Measurements from ENCODE around the gene NTM.

NTM gene

DNA sequence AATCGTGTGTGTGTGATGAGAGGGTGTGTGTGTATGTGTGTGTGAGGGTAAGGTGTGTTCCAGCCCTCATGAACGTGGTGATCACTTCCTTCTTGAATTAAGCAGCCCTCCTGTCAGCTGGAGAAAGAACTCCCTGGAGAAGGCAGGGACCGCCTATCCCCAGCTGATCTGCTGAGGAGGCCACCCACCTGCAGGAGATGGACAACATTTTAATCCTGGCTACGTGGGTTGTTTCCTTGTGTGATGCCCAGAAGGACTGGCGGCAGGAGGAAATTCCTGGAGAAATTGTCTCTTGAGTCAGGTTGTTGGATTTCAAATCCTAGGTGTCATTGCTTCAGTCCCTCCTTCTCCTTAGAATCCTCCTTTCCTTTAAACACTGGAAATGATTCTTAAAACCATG, 878.8 kb downstream of the NTM start:
- DNase-seq, result no peak

GRCh38 chr11:132251061-132251460, 880.6 kb downstream of the NTM start:
- DNase-seq, result no peak

DNA sequence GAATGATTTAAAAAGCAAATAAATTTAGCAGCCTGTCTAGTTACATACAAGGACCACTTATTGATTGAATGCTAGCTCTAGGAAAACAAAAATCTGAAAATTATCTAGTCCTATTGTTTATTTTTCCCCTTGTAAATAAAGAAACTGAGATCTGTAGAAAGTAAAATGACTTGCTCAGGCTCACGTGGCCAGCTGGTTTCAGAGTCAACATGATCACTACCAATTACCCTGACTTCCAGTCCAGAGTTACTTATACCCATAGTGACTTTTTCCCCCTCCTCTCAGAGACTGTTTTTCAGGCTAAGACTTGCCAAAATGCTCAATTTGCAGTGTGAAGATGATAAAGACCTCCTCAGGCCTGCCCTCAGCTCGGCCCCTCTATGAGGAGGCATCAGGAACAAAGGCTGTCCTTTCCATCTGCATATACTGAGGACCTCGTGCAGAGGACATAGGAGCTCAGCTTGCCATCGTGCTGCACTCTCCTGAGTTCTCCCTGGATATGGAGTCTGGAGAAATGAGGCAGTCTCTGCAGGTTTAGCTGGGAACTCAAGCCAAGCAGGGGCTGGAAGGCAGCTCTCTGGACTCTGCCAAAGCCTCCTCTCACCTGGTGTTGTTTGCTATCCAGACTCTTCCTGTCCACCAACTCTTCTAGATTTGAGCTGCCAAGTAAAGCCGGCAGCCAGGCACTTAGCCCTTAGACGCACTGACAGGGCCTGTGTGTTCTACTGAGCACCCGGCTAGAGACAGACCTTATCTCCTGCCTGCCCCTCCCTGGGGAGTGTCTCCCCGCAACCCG, 883.3 kb downstream of the NTM start:
- no peak for DNase-seq

DNA sequence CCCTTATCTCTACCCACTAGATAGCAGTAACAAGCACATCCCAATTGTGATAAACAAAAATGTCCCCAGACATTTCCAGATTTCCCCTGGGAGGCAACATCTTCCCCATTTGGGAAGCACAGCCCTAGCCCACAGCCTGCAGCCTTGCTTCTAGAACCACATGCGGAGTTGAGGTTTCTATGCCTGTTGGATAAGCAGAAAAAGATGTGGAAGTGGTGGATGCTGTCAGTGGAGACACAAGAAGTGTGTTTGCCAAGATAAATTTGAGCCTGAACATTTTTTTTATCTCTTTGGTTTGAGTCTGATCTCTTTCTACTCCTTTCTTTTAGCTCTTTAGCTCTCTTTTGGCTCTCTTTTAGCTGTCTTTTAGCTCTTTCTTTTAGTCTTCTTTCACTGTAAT, 884.5 kb downstream of the NTM start:
- no peak for DNase-seq

GRCh38 chr11:132256528-132257279, 886.3 kb downstream of the NTM start:
- DNase-seq, result no peak

- DNase-seq, result no peak
Observed at GRCh38 chr11:132257871-132258270, 887.5 kb downstream of the NTM start.

GRCh38 chr11:132258875-132259274, 888.5 kb downstream of the NTM start:
- no peak for DNase-seq

GRCh38 chr11:132260636-132261035, 890.2 kb downstream of the NTM start:
- no peak for DNase-seq

- no peak for DNase-seq
Observed at GRCh38 chr11:132263241-132263640, 892.8 kb downstream of the NTM start.

DNA sequence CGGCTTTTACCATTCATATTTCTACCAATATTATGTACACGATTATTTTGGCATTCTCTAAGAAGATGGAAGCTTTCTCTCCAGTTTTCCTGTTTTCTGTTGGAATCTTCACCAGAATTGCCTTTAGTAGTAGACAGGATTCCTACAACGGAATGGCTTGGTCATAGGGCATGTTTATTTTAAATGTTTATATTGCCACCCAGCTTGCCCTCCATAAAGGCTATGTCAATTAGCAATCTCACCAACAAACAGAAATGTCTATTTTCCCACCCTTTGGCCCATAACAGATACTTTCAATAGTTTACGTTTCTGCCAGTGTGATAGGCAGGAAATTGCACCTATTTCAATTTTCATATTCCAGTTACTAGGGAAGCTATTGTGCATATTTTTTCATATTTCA, 893.5 kb downstream of the NTM start:
- DNase-seq, result no peak

- no peak for DNase-seq
Observed at GRCh38 chr11:132264616-132265015, 894.2 kb downstream of the NTM start.

DNA sequence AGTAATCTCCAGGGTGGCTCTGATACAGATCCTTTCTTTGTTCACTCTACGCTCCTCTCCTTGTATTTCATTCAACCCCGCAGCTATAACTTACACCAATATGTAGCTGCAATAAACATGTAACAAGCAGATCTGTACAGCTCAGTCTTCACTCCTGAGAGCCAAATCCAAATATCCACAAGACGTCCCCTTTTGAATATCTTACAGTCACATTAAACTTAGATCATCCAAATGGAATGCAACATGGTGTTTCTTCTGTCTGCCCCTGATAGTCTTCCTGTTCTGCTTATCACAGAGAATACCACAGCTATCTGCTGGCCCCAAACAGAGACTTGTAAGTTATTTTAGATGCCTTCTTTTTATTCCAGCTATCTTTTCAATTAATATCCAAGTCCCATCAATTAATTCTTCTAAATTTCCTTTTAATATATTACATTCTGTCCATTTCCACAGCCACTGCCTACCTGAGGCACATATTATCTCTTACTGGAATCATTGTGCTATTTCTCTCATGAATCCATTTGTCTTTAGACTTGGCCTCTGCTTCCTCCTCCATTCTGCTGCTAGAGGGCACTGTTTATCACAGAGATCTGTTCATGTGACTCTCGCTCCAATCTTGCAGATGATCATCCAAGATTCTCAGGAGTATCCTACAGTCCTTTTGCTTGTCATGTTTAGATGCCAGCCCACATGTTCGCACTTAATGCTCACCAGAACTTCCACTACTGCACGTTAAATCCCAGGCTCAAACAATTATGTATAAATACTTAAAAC, 908.6 kb downstream of the NTM start:
- DNase-seq, result peak; percentile 9 to 20

DNA sequence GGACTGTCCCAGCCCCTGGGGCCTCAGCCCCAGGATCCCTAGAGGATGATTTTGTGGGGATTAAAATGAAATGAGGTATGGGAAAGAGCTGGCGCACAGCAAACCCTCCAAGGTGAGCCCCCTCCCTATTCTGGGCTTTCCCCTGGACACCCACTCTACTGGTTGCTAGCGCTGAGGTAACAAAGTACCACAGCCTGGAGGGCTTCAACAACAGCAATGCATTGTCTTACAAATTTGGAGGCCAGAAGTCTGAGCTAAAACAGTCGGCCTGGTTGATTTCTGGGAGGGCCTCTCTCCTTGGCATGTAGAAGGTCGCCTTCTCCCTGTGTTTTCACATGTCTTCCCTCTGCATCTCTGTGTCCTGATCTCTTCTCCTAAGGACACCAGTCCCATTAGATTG, 913.6 kb downstream of the NTM start:
- DNase-seq, result no peak

DNA sequence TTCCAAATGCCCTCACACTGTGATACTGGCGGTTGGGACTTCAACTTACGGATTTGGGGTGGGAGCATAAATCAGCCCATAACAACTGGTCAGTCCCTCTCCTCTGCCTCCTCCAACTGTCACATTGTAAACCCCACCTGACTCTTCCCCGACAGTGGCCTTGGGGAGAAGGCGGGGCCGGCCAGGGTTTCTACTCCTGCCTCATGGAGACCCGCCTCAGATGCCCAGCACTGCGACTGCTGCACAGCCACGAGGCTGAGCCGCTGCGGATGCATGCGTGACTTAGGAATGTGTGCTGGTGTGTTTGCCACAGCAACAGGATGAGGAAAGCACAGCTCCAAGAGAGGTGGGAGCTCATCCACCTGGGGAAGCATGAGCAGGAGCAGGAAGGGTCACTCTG, 914.2 kb downstream of the NTM start:
- no peak for DNase-seq

DNA sequence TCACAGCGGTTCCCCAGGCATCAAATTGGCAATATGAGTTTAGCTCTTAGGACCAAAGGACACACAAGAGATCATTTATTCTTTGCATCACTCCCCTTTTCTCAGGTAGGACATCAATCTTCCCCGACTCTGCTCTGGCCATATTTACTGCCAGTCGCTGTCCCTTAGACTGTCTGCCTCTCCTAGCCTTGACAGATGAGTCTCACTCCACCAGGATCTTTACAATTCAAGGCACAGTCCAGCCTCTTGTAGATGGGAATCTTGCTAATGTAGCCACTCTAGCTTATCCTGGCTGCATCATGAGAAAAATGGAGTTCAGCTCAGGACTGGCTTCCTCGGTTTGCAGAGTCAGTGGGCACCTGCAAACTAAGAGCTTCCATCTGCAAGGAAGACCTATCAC, 915.2 kb downstream of the NTM start:
- DNase-seq, result no peak

DNA sequence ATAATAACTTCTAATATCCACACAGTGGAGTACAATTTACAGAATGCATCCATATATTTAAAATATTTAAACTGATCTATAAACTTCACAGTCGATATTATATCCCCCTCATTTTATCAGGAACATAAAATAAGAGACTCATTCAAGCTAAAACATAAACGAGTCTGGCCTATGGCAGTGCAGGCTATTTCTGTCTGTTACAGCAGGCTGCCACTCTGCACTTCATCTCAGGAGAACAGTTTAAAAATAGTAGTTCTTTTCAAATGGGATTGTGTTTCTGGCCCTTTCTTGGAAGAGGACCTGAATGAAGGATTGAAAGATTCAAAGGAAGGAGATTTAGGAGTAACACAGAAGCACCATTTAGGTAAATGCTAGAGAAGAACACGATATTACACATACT, 915.7 kb downstream of the NTM start:
- no peak for DNase-seq

- DNase-seq, result no peak
Observed at GRCh38 chr11:132288036-132288435, 917.6 kb downstream of the NTM start.

GRCh38 chr11:132289590-132290256, 919.3 kb downstream of the NTM start:
- no peak for DNase-seq

- DNase-seq, result no peak
Observed at GRCh38 chr11:132293586-132293985, 923.2 kb downstream of the NTM start.

DNA sequence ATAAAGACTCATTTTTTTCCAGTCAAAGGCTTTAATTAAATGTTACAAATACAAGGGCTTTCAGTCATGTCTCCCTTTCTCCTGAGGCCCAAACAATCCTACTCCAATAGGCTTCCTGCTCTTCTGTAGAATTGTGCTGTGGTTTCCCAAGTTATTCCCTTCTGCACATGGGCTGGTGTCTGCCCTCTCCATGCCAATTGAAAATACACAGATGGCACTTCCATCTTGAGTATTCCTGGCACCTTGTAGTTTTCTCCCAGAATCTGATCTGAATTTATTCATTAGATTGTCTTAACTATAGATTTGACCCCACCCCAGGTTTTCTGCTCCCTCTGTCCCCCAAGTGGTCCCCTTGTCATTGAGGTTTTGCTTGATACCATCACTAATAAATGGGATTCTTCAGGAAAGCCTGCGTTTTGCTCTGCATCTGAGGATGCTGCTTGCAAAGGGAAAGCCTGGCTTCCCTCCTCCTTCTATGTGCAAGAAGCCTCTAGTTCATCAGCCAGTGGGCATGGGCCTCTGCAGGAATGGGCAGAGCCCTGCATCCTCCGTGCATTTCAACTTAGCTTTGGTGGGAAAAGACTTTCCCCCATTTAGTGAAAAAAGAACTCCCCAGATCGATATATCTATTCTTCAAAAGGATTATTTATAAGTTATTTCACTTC, 926.7 kb downstream of the NTM start:
- no peak for DNase-seq

DNA sequence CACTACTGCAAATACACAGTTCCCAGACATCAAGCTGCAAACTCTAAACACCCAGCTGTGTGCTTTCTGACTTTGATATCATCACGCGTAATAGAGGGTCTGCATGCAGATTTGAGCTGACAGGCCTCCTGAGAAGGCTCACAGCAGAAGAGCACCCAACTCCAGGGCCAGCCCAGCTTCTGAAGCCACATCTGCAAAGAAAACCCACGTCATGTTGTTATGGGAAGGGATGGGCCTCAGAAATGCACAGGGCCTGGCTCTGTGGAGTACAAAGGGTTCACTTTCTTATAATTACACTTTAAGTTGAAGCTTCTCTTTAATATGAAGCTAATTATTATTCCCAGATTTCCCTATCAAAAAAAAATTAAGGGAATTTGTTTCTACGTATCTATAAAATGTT, 927.9 kb downstream of the NTM start:
- DNase-seq, result no peak

- DNase-seq, result peak in 1 of 2 experiments; percentile 2
Observed at GRCh38 chr11:132300283-132300682, 929.9 kb downstream of the NTM start.

DNA sequence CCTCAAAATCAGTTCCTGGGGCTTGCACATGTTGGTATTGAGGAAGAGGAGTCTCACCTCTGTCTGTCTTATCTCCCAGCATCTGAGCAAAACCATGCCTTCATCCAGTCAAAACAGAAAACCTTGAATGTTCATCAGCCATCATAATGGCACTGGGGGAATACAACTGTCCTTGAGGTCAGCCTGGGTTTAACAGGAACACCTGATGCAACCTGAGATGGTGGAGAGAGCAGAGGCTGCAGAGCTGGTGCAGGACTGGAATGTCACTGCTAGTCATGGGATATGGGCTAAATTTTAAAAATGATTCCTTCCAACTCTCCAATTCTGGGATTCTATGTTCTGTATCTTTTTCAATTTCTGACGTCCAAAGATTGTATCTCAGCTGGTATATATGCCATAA, 931.0 kb downstream of the NTM start:
- no peak for DNase-seq

All from AML-193 (cell line).